ES-I3 (cell line): ENCODE results near the gene RNLS.

Experiments
- H3K36me3 ChIP-seq: 2 replicates; pipeline ENCODE4 v1.6.1; 2013; ENCODE audit warnings: mild to moderate bottlenecking, low read length, control low read depth, moderate library complexity; ENCODE audit not compliant: insufficient read depth
- H3K4me1 ChIP-seq: 2 replicates; pipeline ENCODE4 v1.6.1; 2013; ENCODE audit warnings: mild to moderate bottlenecking, control low read depth, low read length; ENCODE audit not compliant: insufficient read depth
- H3K9ac ChIP-seq: 2 replicates; pipeline ENCODE4 v1.6.1; 2013; ENCODE audit warnings: low read depth, mild to moderate bottlenecking, low read length, moderate library complexity
- H3K9me3 ChIP-seq: 2 replicates; pipeline ENCODE4 v1.6.1; 2013; ENCODE audit warnings: mild to moderate bottlenecking, low read length, moderate library complexity; ENCODE audit not compliant: control insufficient read depth, insufficient read depth

Gene RNLS

GRCh38 chr10:88538048-88538447, 45.1 kb downstream of the RNLS start:
- H3K36me3 ChIP-seq = no peaks in the 10 kb centered on the region
- H3K9ac ChIP-seq = no peak overlapping the region
- no peaks in the 10 kb centered on the region for H3K9me3 ChIP-seq
- no peaks in the 10 kb centered on the region for H3K4me1 ChIP-seq

- Histone ChIP-seq H3K9me3 (no peaks in the 10 kb centered on the region), H3K9ac (no peak overlapping the region), H3K36me3 (no peaks in the 10 kb centered on the region), H3K4me1 (no peaks in the 10 kb centered on the region)
These were observed 45.8 kb downstream of the RNLS start for GRCh38 chr10:88537322-88537721.

- Histone ChIP-seq H3K36me3 (no peaks in the 10 kb centered on the region), H3K4me1 (no peaks in the 10 kb centered on the region), H3K9ac (no peak overlapping the region), H3K9me3 (no peaks in the 10 kb centered on the region)
These were observed 46.7 kb downstream of the RNLS start for GRCh38 chr10:88536437-88536836.

- H3K36me3 ChIP-seq = no peaks in the 10 kb centered on the region
- no peak overlapping the region for H3K9ac ChIP-seq
- H3K9me3 ChIP-seq = no peaks in the 10 kb centered on the region
- no peaks in the 10 kb centered on the region for H3K4me1 ChIP-seq
These were observed 48.9 kb downstream of the RNLS start for GRCh38 chr10:88534072-88534665.

- Histone ChIP-seq H3K4me1 (no peaks in the 10 kb centered on the region), H3K9ac (no peak overlapping the region), H3K9me3 (no peaks in the 10 kb centered on the region), H3K36me3 (no peaks in the 10 kb centered on the region)
These were observed 51.6 kb downstream of the RNLS start for GRCh38 chr10:88531392-88532052.

GRCh38 chr10:88530629-88531391, 52.3 kb downstream of the RNLS start:
- H3K9me3 ChIP-seq = no peaks in the 10 kb centered on the region
- H3K9ac ChIP-seq = no peak overlapping the region
- no peaks in the 10 kb centered on the region for H3K36me3 ChIP-seq

GRCh38 chr10:88530093-88530492, 53.0 kb downstream of the RNLS start:
- Histone ChIP-seq H3K9ac (no peak overlapping the region), H3K9me3 (no peaks in the 10 kb centered on the region), H3K4me1 (no peaks in the 10 kb centered on the region), H3K36me3 (no peaks in the 10 kb centered on the region)

More at GRCh38 chr10:88530629-88531391, 52.3 kb downstream of the RNLS start:
- H3K4me1 ChIP-seq = no peaks in the 10 kb centered on the region

- H3K36me3 ChIP-seq = no peaks in the 10 kb centered on the region
These were observed 54.1 kb downstream of the RNLS start for GRCh38 chr10:88528806-88529570.

GRCh38 chr10:88528201-88528600, 54.9 kb downstream of the RNLS start:
- Histone ChIP-seq H3K36me3 (no peaks in the 10 kb centered on the region), H3K9me3 (no peaks in the 10 kb centered on the region), H3K4me1 (no peaks in the 10 kb centered on the region), H3K9ac (no peak overlapping the region)

More at GRCh38 chr10:88528806-88529570, 54.1 kb downstream of the RNLS start:
- Histone ChIP-seq H3K4me1 (no peaks in the 10 kb centered on the region), H3K9me3 (no peaks in the 10 kb centered on the region), H3K9ac (no peak overlapping the region)

GRCh38 chr10:88527245-88527644, 55.9 kb downstream of the RNLS start:
- H3K4me1 ChIP-seq = no peaks in the 10 kb centered on the region
- no peaks in the 10 kb centered on the region for H3K9me3 ChIP-seq
- no peaks in the 10 kb centered on the region for H3K36me3 ChIP-seq
- no peak overlapping the region for H3K9ac ChIP-seq

- no peak overlapping the region for H3K9ac ChIP-seq
- H3K9me3 ChIP-seq = no peaks in the 10 kb centered on the region
- no peaks in the 10 kb centered on the region for H3K4me1 ChIP-seq
- H3K36me3 ChIP-seq = no peaks in the 10 kb centered on the region
These were observed 56.5 kb downstream of the RNLS start for GRCh38 chr10:88526501-88527105.

- no peaks in the 10 kb centered on the region for H3K4me1 ChIP-seq
- H3K9ac ChIP-seq = no peak overlapping the region
These were observed 57.6 kb downstream of the RNLS start for GRCh38 chr10:88525371-88526069.

GRCh38 chr10:88523739-88524400, 59.2 kb downstream of the RNLS start:
- no peak overlapping the region for H3K9ac ChIP-seq

More at GRCh38 chr10:88525371-88526069, 57.6 kb downstream of the RNLS start:
- Histone ChIP-seq H3K9me3 (no peaks in the 10 kb centered on the region), H3K36me3 (no peaks in the 10 kb centered on the region)

More at GRCh38 chr10:88523739-88524400, 59.2 kb downstream of the RNLS start:
- no peaks in the 10 kb centered on the region for H3K9me3 ChIP-seq
- H3K4me1 ChIP-seq = no peaks in the 10 kb centered on the region
- no peaks in the 10 kb centered on the region for H3K36me3 ChIP-seq
